Mesenchymal stem cell (in vitro differentiated cells and primary cell): ENCODE results near the gene DGKD.

Experiments used
- DNase-seq: peaks from one replicate; pipeline ENCODE4 v3.0.0-alpha.2; 2013
- H2AFZ ChIP-seq: one replicate; pipeline ENCODE4 v1.6.1; 2013; ENCODE audit warnings: low read depth, mild to moderate bottlenecking, control low read depth, inconsistent platforms, low read length, moderate library complexity
- H2AK5ac ChIP-seq: 2 replicates; pipeline ENCODE4 v1.6.1; 2013; ENCODE audit warnings: low read length, moderate library complexity, mild to moderate bottlenecking, inconsistent platforms; ENCODE audit not compliant: severe bottlenecking
- H2BK120ac ChIP-seq: one replicate; pipeline ENCODE4 v1.6.1; 2013; ENCODE audit warnings: low read depth, mild to moderate bottlenecking, inconsistent platforms, low read length, moderate library complexity
- H2BK12ac ChIP-seq, 2 experiments: one replicate each; pipeline ENCODE4 v1.6.1; 2013; ENCODE audit warnings: inconsistent platforms in 2 of 2, low read length in 2 of 2, mild to moderate bottlenecking in 2 of 2, moderate library complexity in 2 of 2, control low read depth in 1 of 2
- H2BK15ac ChIP-seq: one replicate; pipeline ENCODE4 v1.6.1; 2013; ENCODE audit warnings: mild to moderate bottlenecking, low read depth, inconsistent platforms; ENCODE audit not compliant: poor library complexity, severe bottlenecking
- H2BK5ac ChIP-seq: 2 replicates; pipeline ENCODE4 v1.6.1; 2013; ENCODE audit warnings: low read depth, mild to moderate bottlenecking, low read length, control low read depth, inconsistent platforms; ENCODE audit not compliant: poor library complexity, severe bottlenecking
- H3K14ac ChIP-seq, 2 experiments: one replicate each; pipeline ENCODE4 v1.6.1; 2013; ENCODE audit warnings: inconsistent platforms in 2 of 2, low read length in 2 of 2, control low read depth in 1 of 2, mild to moderate bottlenecking in 1 of 2, moderate library complexity in 1 of 2
- H3K18ac ChIP-seq, 2 experiments: one replicate each; pipeline ENCODE4 v1.6.1; 2013; ENCODE audit warnings: inconsistent platforms in 2 of 2, low read length in 2 of 2, control low read depth in 1 of 2, low read depth in 1 of 2, mild to moderate bottlenecking in 1 of 2
- H3K23ac ChIP-seq, 2 experiments: one replicate each; pipeline ENCODE4 v1.6.1; 2013; ENCODE audit warnings: inconsistent platforms in 2 of 2, low read length in 2 of 2, mild to moderate bottlenecking in 2 of 2, moderate library complexity in 2 of 2, control low read depth in 1 of 2
- H3K27ac ChIP-seq: 2 replicates; pipeline ENCODE4 v1.5.1; 2013; ENCODE audit warnings: mild to moderate bottlenecking, moderate library complexity, low read length, control low read depth, inconsistent platforms; ENCODE audit not compliant: poor library complexity, severe bottlenecking
- H3K27me3 ChIP-seq, 2 experiments: 2 replicates each; pipeline versions ENCODE4 v1.6.1 to v1.7.0; 2013; ENCODE audit warnings: low read length in 2 of 2, mild to moderate bottlenecking in 2 of 2, moderate library complexity in 2 of 2, control low read depth in 1 of 2, inconsistent platforms in 1 of 2; ENCODE audit not compliant: control insufficient read depth in 1 of 2, insufficient read depth in 1 of 2
- H3K36me3 ChIP-seq, 2 experiments: 2 replicates each; pipeline versions ENCODE4 v1.6.1 to v1.7.0; 2013; ENCODE audit warnings: low read length in 2 of 2, control low read depth in 1 of 2, inconsistent platforms in 1 of 2, low read depth in 1 of 2, mild to moderate bottlenecking in 1 of 2; ENCODE audit not compliant: insufficient read depth in 2 of 2, control insufficient read depth in 1 of 2
- H3K4ac ChIP-seq, 2 experiments: one replicate each; pipeline ENCODE4 v1.6.1; 2013; ENCODE audit warnings: inconsistent platforms in 2 of 2, low read length in 2 of 2, mild to moderate bottlenecking in 2 of 2, moderate library complexity in 2 of 2, control low read depth in 1 of 2, low read depth in 1 of 2
- H3K4me1 ChIP-seq: 2 replicates; pipeline ENCODE4 v1.6.1; 2013; ENCODE audit warnings: low read depth, low read length, control low read depth; ENCODE audit not compliant: control insufficient read depth, insufficient read depth
- H3K4me2 ChIP-seq: 2 replicates; pipeline ENCODE4 v1.6.1; 2013; ENCODE audit warnings: low read length, mild to moderate bottlenecking, inconsistent platforms; ENCODE audit not compliant: poor library complexity, severe bottlenecking
- H3K4me3 ChIP-seq, 2 experiments: 2 replicates each; pipeline versions ENCODE4 v1.5.1 to v1.7.0; 2013; ENCODE audit warnings: low read length in 2 of 2, mild to moderate bottlenecking in 2 of 2, control low read depth in 1 of 2, low read depth in 1 of 2; ENCODE audit not compliant: insufficient read depth in 1 of 2
- H3K79me1 ChIP-seq: replicated peaks from 2 replicates; pipeline ENCODE4 v1.6.1; 2013; ENCODE audit warnings: mild to moderate bottlenecking, control low read depth, low read length, inconsistent platforms; ENCODE audit not compliant: poor library complexity, severe bottlenecking
- H3K9ac ChIP-seq: 2 replicates; pipeline ENCODE4 v1.7.0; 2013; ENCODE audit warnings: mild to moderate bottlenecking, low read length, moderate library complexity
- H3K9me3 ChIP-seq: 2 replicates; pipeline ENCODE4 v1.7.0; 2013; ENCODE audit warnings: mild to moderate bottlenecking, low read length; ENCODE audit not compliant: control insufficient read depth
- H4K8ac ChIP-seq: one replicate; pipeline ENCODE4 v1.6.1; 2013; ENCODE audit warnings: inconsistent platforms, mild to moderate bottlenecking, low read length, moderate library complexity
- H4K91ac ChIP-seq: one replicate; pipeline ENCODE4 v1.6.1; 2013; ENCODE audit warnings: mild to moderate bottlenecking, low read length, inconsistent platforms
- WGBS: methylation state at CpG from one replicate; pipeline ENCODE4 v1.1.7; 2013; ENCODE audit warnings: mixed read lengths; 5-methylcytosine and 5-hydroxymethylcytosine counted together

DGKD gene

DNA sequence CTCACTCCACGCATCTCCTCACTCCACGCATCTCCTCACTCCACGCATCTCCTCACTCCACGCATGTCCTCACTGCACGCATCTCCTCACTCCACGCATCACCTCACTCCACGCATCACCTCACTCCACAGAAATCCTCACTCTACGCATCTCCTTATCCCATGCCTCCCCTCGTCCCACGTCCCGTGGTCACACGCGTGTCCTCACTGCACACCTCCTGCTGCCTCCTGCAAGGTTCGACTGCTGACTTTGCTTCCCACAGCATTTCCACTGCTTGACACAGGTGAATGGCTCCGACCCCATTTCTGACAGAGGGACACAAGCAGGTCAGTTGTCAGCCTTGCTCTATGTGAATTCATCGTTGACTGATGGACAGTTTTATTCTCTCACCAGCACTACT is 109.3 kb downstream of the DGKD start:
- Histone ChIP-seq H4K8ac (no peak overlapping the region), H3K23ac (no peak overlapping the region), H3K4me1 (no peaks in the 10 kb centered on the region), H3K4ac (no peak overlapping the region), H2AFZ (no peak overlapping the region), H4K91ac (peak overlapping the region; percentile 50), H3K9ac (no peak overlapping the region), H2BK12ac (no peak overlapping the region), H3K18ac (no peak overlapping the region), H3K36me3 (peaks cover 49 to 74% of the 10 kb centered on the region in 2 experiments), H2BK5ac (no peak overlapping the region), H3K14ac (no peak overlapping the region), H3K4me3 (no peak overlapping the region), H3K9me3 (no peaks in the 10 kb centered on the region), H2AK5ac (no peak overlapping the region), H2BK120ac (no peak overlapping the region), H3K27ac (no peak overlapping the region), H3K27me3 (no peaks in the 10 kb centered on the region), H2BK15ac (no peak overlapping the region), H3K79me1 (no peaks in the 10 kb centered on the region), H3K4me2 (no peak overlapping the region)
- no peak for DNase-seq
- 99% methylated on average over 16 of the region's 16 CpGs for WGBS

- Histone ChIP-seq H3K23ac (no peak overlapping the region), H3K14ac (no peak overlapping the region)
- WGBS, result 91% methylated on average over 19 of the region's 19 CpGs
Measured at GRCh38 chr2:233464056-233464455, 109.8 kb downstream of the DGKD start.

DNA sequence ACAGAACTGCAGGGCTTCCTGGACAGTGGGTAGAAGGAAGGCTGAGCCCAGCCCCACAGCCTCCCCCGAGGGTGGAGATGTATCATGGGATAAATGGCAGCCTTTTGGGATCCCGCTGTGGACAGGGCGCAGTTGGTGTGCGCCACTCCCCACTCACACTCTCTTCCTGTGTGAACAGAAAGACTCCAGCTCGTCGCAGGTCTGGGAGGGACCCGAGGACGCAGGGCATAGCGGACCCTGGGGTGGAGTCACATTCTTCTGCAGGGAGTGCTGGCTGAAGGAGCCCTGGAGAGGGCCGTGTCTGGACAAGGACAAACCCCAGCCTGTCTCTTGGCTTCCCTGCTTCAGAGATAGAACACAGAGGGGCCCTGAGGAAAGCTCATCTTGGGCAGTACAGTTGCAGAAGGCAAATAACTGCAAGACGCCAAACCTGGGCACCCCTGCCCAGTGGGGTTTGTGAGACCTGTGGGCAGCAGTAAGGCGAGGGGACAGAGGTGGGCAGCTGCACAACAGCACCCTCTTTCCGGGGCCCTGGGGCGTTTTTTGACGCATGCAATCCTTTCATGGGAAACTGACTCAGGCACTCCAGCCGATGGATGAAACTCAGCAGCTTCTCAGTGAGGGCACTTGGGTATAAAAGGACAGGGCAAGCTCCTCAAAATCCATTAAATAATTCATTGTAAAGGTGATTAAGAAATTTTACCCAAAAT is 110.4 kb downstream of the DGKD start:
- DNase-seq, result no peak
- Histone ChIP-seq H3K36me3 (peaks cover 44 to 74% of the 10 kb centered on the region in 2 experiments), H3K4me1 (no peaks in the 10 kb centered on the region), H3K4me2 (no peak overlapping the region), H2AFZ (no peak overlapping the region), H2BK120ac (no peak overlapping the region), H3K79me1 (no peaks in the 10 kb centered on the region), H2BK12ac (no peak overlapping the region), H3K4me3 (no peak overlapping the region), H3K9me3 (no peaks in the 10 kb centered on the region), H4K91ac (no peak overlapping the region), H2BK5ac (no peak overlapping the region), H3K4ac (no peak overlapping the region), H2AK5ac (no peak overlapping the region), H4K8ac (no peak overlapping the region), H3K14ac (no peak overlapping the region), H2BK15ac (no peak overlapping the region), H3K9ac (no peak overlapping the region), H3K18ac (no peak overlapping the region), H3K23ac (no peak overlapping the region), H3K27ac (no peak overlapping the region), H3K27me3 (no peaks in the 10 kb centered on the region)
- 97% methylated on average over 14 of the region's 16 CpGs for WGBS

More at GRCh38 chr2:233464056-233464455, 109.8 kb downstream of the DGKD start:
- H3K9ac ChIP-seq, result no peak overlapping the region
- no peak overlapping the region for H3K18ac ChIP-seq
- no peak overlapping the region for H2BK12ac ChIP-seq
- H3K4me1 ChIP-seq, result no peaks in the 10 kb centered on the region
- DNase-seq, result no peak
- no peak overlapping the region for H2AFZ ChIP-seq
- H3K79me1 ChIP-seq, result no peaks in the 10 kb centered on the region
- H3K4me3 ChIP-seq, result no peak overlapping the region
- no peak overlapping the region for H2BK5ac ChIP-seq
- no peaks in the 10 kb centered on the region for H3K9me3 ChIP-seq
- H4K8ac ChIP-seq, result no peak overlapping the region
- no peak overlapping the region for H3K4ac ChIP-seq
- H2AK5ac ChIP-seq, result no peak overlapping the region
- peaks cover 46 to 74% of the 10 kb centered on the region in 2 experiments for H3K36me3 ChIP-seq
- no peak overlapping the region for H4K91ac ChIP-seq
- H3K4me2 ChIP-seq, result no peak overlapping the region
- H2BK15ac ChIP-seq, result no peak overlapping the region
- H3K27ac ChIP-seq, result no peak overlapping the region
- no peaks in the 10 kb centered on the region for H3K27me3 ChIP-seq
- H2BK120ac ChIP-seq, result no peak overlapping the region

DNA sequence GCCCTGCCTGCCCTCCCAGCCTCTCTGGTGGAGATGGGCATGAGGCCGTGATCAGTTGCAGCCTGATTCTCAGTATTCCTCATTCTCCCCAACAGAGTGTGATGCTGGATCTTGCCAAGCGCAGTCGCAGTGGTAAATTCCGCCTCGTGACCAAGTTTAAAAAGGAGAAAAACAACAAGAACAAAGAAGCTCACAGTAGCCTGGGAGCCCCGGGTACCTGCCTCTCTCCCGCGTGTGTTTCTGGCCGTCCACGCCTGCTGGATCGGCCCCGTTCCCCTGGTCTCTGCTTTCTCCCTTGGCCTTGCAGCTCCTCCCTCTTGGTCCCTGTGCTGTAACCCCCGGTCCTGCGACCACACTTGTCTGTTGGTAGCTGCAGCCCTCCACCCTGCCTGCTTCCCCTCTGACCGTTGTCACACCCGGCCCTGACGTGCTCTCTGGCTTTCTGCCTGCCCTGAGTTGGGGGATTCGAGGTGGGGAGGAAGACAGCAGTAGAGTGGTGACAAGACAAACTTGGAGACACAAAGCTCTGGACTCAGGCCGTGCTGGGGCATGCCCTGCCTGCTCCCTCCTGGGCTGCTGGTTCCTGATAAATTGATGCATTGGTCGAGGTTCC is 112.8 kb downstream of the DGKD start:
- no peak overlapping the region for H2AFZ ChIP-seq
- H3K4me1 ChIP-seq, result peaks cover 2% of the 10 kb centered on the region
- no peak overlapping the region for H2BK5ac ChIP-seq
- no peak overlapping the region for H3K9ac ChIP-seq
- H3K79me1 ChIP-seq, result no peaks in the 10 kb centered on the region
- no peaks in the 10 kb centered on the region for H3K27me3 ChIP-seq
- no peaks in the 10 kb centered on the region for H3K9me3 ChIP-seq
- H2AK5ac ChIP-seq, result no peak overlapping the region
- no peak for DNase-seq
- no peak overlapping the region for H3K23ac ChIP-seq
- no peak overlapping the region for H2BK12ac ChIP-seq
- H3K27ac ChIP-seq, result no peak overlapping the region
- no peak overlapping the region for H3K4me3 ChIP-seq
- H2BK120ac ChIP-seq, result no peak overlapping the region
- H2BK15ac ChIP-seq, result no peak overlapping the region
- H3K18ac ChIP-seq, result no peak overlapping the region
- WGBS, result 96% methylated on average over 20 of the region's 20 CpGs
- no peak overlapping the region for H4K8ac ChIP-seq
- no peak overlapping the region for H3K4me2 ChIP-seq
- no peak overlapping the region for H3K14ac ChIP-seq
- no peak overlapping the region for H3K4ac ChIP-seq
- H3K36me3 ChIP-seq, result peaks cover 40 to 75% of the 10 kb centered on the region in 2 experiments
- H4K91ac ChIP-seq, result no peak overlapping the region
